HepG2 (cell line): ENCODE results near the gene ADGRG1. TPM values are rescaled to one million over a fixed set of nuclear protein-coding genes. Genes with fewer than 3 reads are reported as not detected.
"Not testable (repeated sequence)": the region's sequence is repeated elsewhere in the genome, so short reads cannot be mapped to it uniquely, and the experiment has no call there.

Experiments
- ATAC-seq: fragments of 200-7000 bp; cut with Tn5 transposase; 3 replicates; pipeline ENCODE4 v1.9.1; 2020; ENCODE audit warnings: mild to moderate bottlenecking, moderate library complexity
- BruUV-seq: library from RNA; stranded (reverse); fragments of 400-500 nt; replicated peaks from 2 replicates; lab custom pipeline; 2021; lab: Mats Ljungman, UMichigan
- CTCF ChIA-PET: fragments of 300-600 bp; formaldehyde crosslinking; extraction: SDS; loops from one replicate; lab custom pipeline; 2021; ENCODE audit warnings: low total read pairs, inconsistent platforms, low intra/inter-chr PET ratio; lab: Yijun Ruan, JAX
- POLR2A ChIA-PET: fragments of 350-600 bp; sonication (Branson Sonifier 250); formaldehyde crosslinking; loops from one replicate; lab custom pipeline; 2020; ENCODE audit warnings: antibody characterized with exemption, inconsistent platforms; lab: Yijun Ruan, JAX
- DNase-seq: peaks from one replicate; pipeline ENCODE4 v3.0.0-alpha.2; 2015; ENCODE audit warnings: low spot score
- FAIRE-seq: peaks from 3 replicates; lab custom pipeline; 2011; peaks lifted over from hg19 to GRCh38; lab: Jason Lieb, UNC
- H2AFZ ChIP-seq: one replicate; pipeline ENCODE4 v1.6.1; 2011; ENCODE audit warnings: low read length, inconsistent platforms
- H3K27ac ChIP-seq: fragments of 300-600 bp; 3 replicates; pipeline ENCODE4 v1.8.0; 2011; ENCODE audit warnings: mixed run types, mild to moderate bottlenecking, mixed read lengths, low read length, inconsistent platforms; ENCODE audit not compliant: insufficient read depth; ENCODE audit errors: extremely low read length
- H3K27me3 ChIP-seq, 2 experiments: fragments of 200-600 bp in 1 of 2; 2 replicates in 1 of 2; 3 replicates in 1 of 2; pipeline versions ENCODE4 v1.6.0 to v1.8.0; 2011; ENCODE audit warnings: low read length in 2 of 2, mild to moderate bottlenecking in 2 of 2, moderate library complexity in 2 of 2, inconsistent platforms in 1 of 2; ENCODE audit not compliant: insufficient read depth in 2 of 2, control insufficient read depth in 1 of 2
- H3K36me3 ChIP-seq, 2 experiments: fragments of 200-600 bp in 1 of 2; replicated peaks in 1 of 2; 2 replicates in 1 of 2; 3 replicates in 1 of 2; pipeline versions ENCODE4 v1.5.1 to v1.8.0; 2011; ENCODE audit warnings: low read length in 2 of 2, inconsistent platforms in 1 of 2; ENCODE audit not compliant: insufficient read depth in 2 of 2, control insufficient read depth in 1 of 2
- H3K4me1 ChIP-seq: 2 replicates; pipeline ENCODE4 v1.5.1; 2012; ENCODE audit warnings: low read length, inconsistent platforms; ENCODE audit not compliant: insufficient read depth
- H3K4me2 ChIP-seq: 2 replicates; pipeline ENCODE4 v1.6.0; 2011; ENCODE audit warnings: low read depth, low read length, inconsistent platforms
- H3K4me3 ChIP-seq, 3 experiments: fragments of 200-600 bp in 1 of 3; sonication (generic), shearing (Covaris generic) in 1 of 3; replicated peaks in 1 of 3; 2 replicates each; pipeline ENCODE4 v1.5.1; 2011 to 2016; ENCODE audit warnings: low read length in 3 of 3, inconsistent platforms in 2 of 3, low read depth in 2 of 3, mild to moderate bottlenecking in 2 of 3, control low read depth in 1 of 3, mixed read lengths in 1 of 3; ENCODE audit not compliant: insufficient read depth in 1 of 3
- H3K79me2 ChIP-seq: one replicate; pipeline ENCODE4 v1.6.1; 2011; ENCODE audit warnings: low read length, inconsistent platforms; ENCODE audit not compliant: insufficient read depth
- H3K9ac ChIP-seq: 2 replicates; pipeline ENCODE4 v1.6.0; 2011; ENCODE audit warnings: mild to moderate bottlenecking, low read depth, low read length, inconsistent platforms; ENCODE audit not compliant: insufficient read depth
- H3K9me3 ChIP-seq: 2 replicates; pipeline ENCODE4 v1.5.1; 2012; ENCODE audit warnings: mild to moderate bottlenecking, low read length
- H4K20me1 ChIP-seq: 2 replicates; pipeline ENCODE4 v1.6.0; 2011; ENCODE audit warnings: inconsistent platforms, mild to moderate bottlenecking, low read length, moderate library complexity; ENCODE audit not compliant: insufficient read depth
- CEBPB ChIP-seq: IDR thresholded peaks from 2 replicates; pipeline ENCODE4 v1.6.1; 2011; ENCODE audit warnings: low read depth, low read length, improper control_type of control experiment, borderline replicate concordance
- FOSL2 ChIP-seq: sonication (generic); formaldehyde crosslinking; IDR thresholded peaks from 2 replicates; pipeline ENCODE4 v1.4.0; 2020; ENCODE audit warnings: missing genetic modification reagents
- PCBP1 ChIP-seq: fragments of 200-400 bp; formaldehyde crosslinking; IDR thresholded peaks from 2 replicates; pipeline ENCODE4 v1.6.1; 2017; ENCODE audit warnings: mild to moderate bottlenecking, low read depth, low read length, borderline replicate concordance
- PCBP2 ChIP-seq: fragments of 200-400 bp; formaldehyde crosslinking; optimal IDR thresholded peaks from 2 replicates; pipeline ENCODE3; 2018; ENCODE audit warnings: low read length, low read depth; ENCODE audit not compliant: poor library complexity, severe bottlenecking
- RARA ChIP-seq: IDR thresholded peaks from 2 replicates; pipeline ENCODE4 v1.6.1; 2016; ENCODE audit warnings: missing genetic modification reagents, missing compliant biosample characterization
- REXO4 ChIP-seq: sonication (generic); formaldehyde crosslinking; IDR thresholded peaks from 2 replicates; pipeline ENCODE4 v1.8.0; 2022; ENCODE audit warnings: missing genetic modification reagents, mild to moderate bottlenecking, borderline replicate concordance
- ZBTB33 ChIP-seq: sonication (generic); formaldehyde crosslinking; IDR thresholded peaks from 2 replicates; pipeline ENCODE4 v1.4.0; 2020; ENCODE audit warnings: missing genetic modification reagents
- WGBS: methylation state at CpG from one replicate; pipeline ENCODE4 v1.1.6; 2017; ENCODE audit warnings: low lambda C conversion rate; 5-methylcytosine and 5-hydroxymethylcytosine counted together
- in situ Hi-C: cut with HindIII; loops from 2 replicates; pipeline ENCODE4 v1.10.0; 2017; ENCODE audit warnings: low pct_unique_long_range_greater_than_20kb; ENCODE audit not compliant: extremely low pct_ligation_motif_present
- intact Hi-C: fragments of 100-400 bp; cut with micrococcal nuclease; formaldehyde crosslinking; loops from one replicate; pipeline ENCODE4 v1.10.0; 2022; ENCODE audit not compliant: unreplicated experiment
- polyA plus RNA-seq, 8 experiments: library from polyadenylated mRNA; depleted of rRNA in 3 of 8; stranded (reverse) in 7 of 8; unstranded in 1 of 8; fragments of >200 nt; fragmentation: Illumina TruSeq in 4 of 8; extraction: Trizol in 4 of 8; gene quantifications; 2 replicates each; pipeline versions ENCODE4 v1.2.1 to v1.2.3, GENCODE V29; 2011 to 2016; ENCODE audit warnings: low read depth in 4 of 8, missing spikeins in 1 of 8, mixed read lengths in 1 of 8; ENCODE audit not compliant: insufficient read depth in 1 of 8
- total RNA-seq, 5 experiments: library from RNA; depleted of rRNA; stranded (reverse); fragments of >200 nt; fragmentation: Illumina TruSeq; extraction: Trizol; gene quantifications; 2 replicates each; pipeline ENCODE4 v1.2.3, GENCODE V29; 2016; ENCODE audit warnings: low read depth in 1 of 5

ADGRG1 gene
- total and polyA plus RNA-seq, 2 of the 13 experiments (the other 11 are each of a cell fraction or from before 2014, with no cell fraction given), result 2.7 to 5.9 TPM

- no peak overlapping the region; the same call in 1 of the 2 replicates for H3K4me2 ChIP-seq
- DNase-seq (no peak), ATAC-seq (no peak), FAIRE-seq (no peak)
- H4K20me1 ChIP-seq, result no peaks in the 10 kb centered on the region
- intact Hi-C loops, result no loop called here
- H3K9me3 ChIP-seq, result no peaks in the 10 kb centered on the region
- peaks cover 65% of the 10 kb centered on the region for H3K4me1 ChIP-seq
- H3K27ac ChIP-seq, result no peak overlapping the region
- no peak overlapping the region for H3K9ac ChIP-seq
- ChIA-PET POLR2A (interaction anchor here (1.0 to 1.1 kb wide), 2 partner anchors 18 to 208 kb away, joined by 3 read pairs; partner anchors contain the start of gene POLR2C), CTCF (interaction anchor here (1.1 kb wide), 1 partner anchor 21 kb away, joined by 4 read pairs; no protein-coding TSS in a partner anchor)
- in situ Hi-C loops, result no loop called here
- no peaks in the 10 kb centered on the region for H3K36me3 ChIP-seq
- TF ChIP-seq PCBP1 (0 out of 2 replicates have a peak, but pooled peaks have one; percentile 42), REXO4 (CRISPR knock-in tag) (no peak), PCBP2 (peak; percentile 47)
- no TSS peak for BruUV-seq
- WGBS, result 77% methylated on average over 4 of the region's 4 CpGs
- no peaks in the 10 kb centered on the region for H3K79me2 ChIP-seq
- H2AFZ ChIP-seq, result no peak overlapping the region
- H3K4me3 ChIP-seq, result no peak overlapping the region
- no peaks in the 10 kb centered on the region for H3K27me3 ChIP-seq
These were observed 41.8 kb downstream of the ADGRG1 start for GRCh38 chr16:57670196-57670595.

- H3K79me2 ChIP-seq, DNase-seq, FAIRE-seq, H3K4me3 ChIP-seq, H4K20me1 ChIP-seq, in situ Hi-C loops, ATAC-seq, H3K4me2 ChIP-seq, H3K36me3 ChIP-seq, H3K9me3 ChIP-seq, intact Hi-C loops, H3K27ac ChIP-seq, H3K9ac ChIP-seq, H3K27me3 ChIP-seq, H2AFZ ChIP-seq, BruUV-seq: not testable (repeated sequence)
- ChIA-PET CTCF (interaction anchor here (0.9 kb wide), 1 partner anchor 49 kb away, joined by 4 read pairs; no protein-coding TSS in a partner anchor), POLR2A (interaction anchor here (0.7 to 1.2 kb wide), 3 partner anchors 9 to 64 kb away, joined by 3 to 4 read pairs (median 3); partner anchors contain the start of gene KATNB1)
- 0 out of 2 replicates have a peak, but pooled peaks have one; percentile 16 for TF ChIP-seq RARA (CRISPR knock-in tag)
- 0 out of 2 replicates have a peak, but pooled peaks have one; percentile 19 for TF ChIP-seq ZBTB33
- peak; percentile 42; the same call in 1 of the 2 replicates for TF ChIP-seq CEBPB
- peak; percentile 73 for TF ChIP-seq FOSL2 (CRISPR knock-in tag)
- WGBS, result 62% methylated on average over 7 of the region's 7 CpGs
- peaks cover 64% of the 10 kb centered on the region for H3K4me1 ChIP-seq
These were observed 43.0 kb downstream of the ADGRG1 start for GRCh38 chr16:57671451-57671850.
